Measurements from ENCODE around the gene KLHL42.

Gene KLHL42

GRCh38 chr12:27780612-27781408 lies 777 bp downstream of the KLHL42 start:
- peak; percentile 5 for DNase-seq (ENCODE audit: low read depth)

- DNase-seq (ENCODE audit: low read depth) = no peak
Measured at GRCh38 chr12:27781680-27782079, 1.6 kb downstream of the KLHL42 start.

GRCh38 chr12:27782481-27782880 lies 2.4 kb downstream of the KLHL42 start:
- DNase-seq (ENCODE audit: low read depth) = no peak

GRCh38 chr12:27785882-27786570 lies 6.0 kb downstream of the KLHL42 start:
- no peak for DNase-seq (ENCODE audit: low read depth)

GRCh38 chr12:27787559-27787958 lies 7.5 kb downstream of the KLHL42 start:
- no peak for DNase-seq (ENCODE audit: low read depth)

- no peak for DNase-seq (ENCODE audit: low read depth)
Measured at GRCh38 chr12:27790179-27790578, 10.1 kb downstream of the KLHL42 start.

- no peak for DNase-seq (ENCODE audit: low read depth)
Measured at GRCh38 chr12:27794818-27795584, 15.0 kb downstream of the KLHL42 start.

GRCh38 chr12:27796128-27796527 lies 16.1 kb downstream of the KLHL42 start:
- no peak for DNase-seq (ENCODE audit: low read depth)

- DNase-seq (ENCODE audit: low read depth) = no peak
Measured at GRCh38 chr12:27797301-27798025, 17.4 kb downstream of the KLHL42 start.

GRCh38 chr12:27800819-27801218 lies 20.8 kb downstream of the KLHL42 start:
- no peak for DNase-seq (ENCODE audit: low read depth)

GRCh38 chr12:27801630-27802029 lies 21.6 kb downstream of the KLHL42 start:
- DNase-seq (ENCODE audit: low read depth) = no peak

- no peak for DNase-seq (ENCODE audit: low read depth)
Measured at GRCh38 chr12:27802511-27802910, 22.5 kb downstream of the KLHL42 start.

- no peak for DNase-seq (ENCODE audit: low read depth)
Measured at GRCh38 chr12:27802936-27803335, 22.9 kb downstream of the KLHL42 start.

GRCh38 chr12:27805238-27805637 lies 25.2 kb downstream of the KLHL42 start:
- DNase-seq (ENCODE audit: low read depth) = no peak

GRCh38 chr12:27806259-27806658 lies 26.2 kb downstream of the KLHL42 start:
- no peak for DNase-seq (ENCODE audit: low read depth)

GRCh38 chr12:27807063-27807703 lies 27.1 kb downstream of the KLHL42 start:
- DNase-seq (ENCODE audit: low read depth) = peak; percentile 4

GRCh38 chr12:27808841-27809240 lies 28.8 kb downstream of the KLHL42 start:
- DNase-seq (ENCODE audit: low read depth) = no peak

- DNase-seq (ENCODE audit: low read depth) = no peak
Measured at GRCh38 chr12:27810756-27811155, 30.7 kb downstream of the KLHL42 start.

GRCh38 chr12:27812502-27812901 lies 32.5 kb downstream of the KLHL42 start:
- no peak for DNase-seq (ENCODE audit: low read depth)

- no peak for DNase-seq (ENCODE audit: low read depth)
Measured at GRCh38 chr12:27814411-27814810, 34.4 kb downstream of the KLHL42 start.

GRCh38 chr12:27814851-27815591 lies 35.0 kb downstream of the KLHL42 start:
- no peak for DNase-seq (ENCODE audit: low read depth)

Data from activated T-helper 9 cell treated with anti-CD3 and anti-CD28 coated beads, Interleukin-2, amount 50 U/mL, for 16 hours (primary cell).